A673 (cell line): ENCODE data around the gene SLC6A6. TPM values are rescaled to one million over a fixed set of nuclear protein-coding genes. Genes with fewer than 3 reads are reported as not detected.

Source experiments
- BruUV-seq: library from RNA; stranded (reverse); fragments of 400-500 nt; replicated peaks from 2 replicates; lab custom pipeline; 2021; lab: Mats Ljungman, UMichigan
- CTCF ChIA-PET: fragments of 300-600 bp; sonication (Branson Sonifier 250); formaldehyde crosslinking; loops from one replicate; lab custom pipeline; 2022; ENCODE audit warnings: antibody characterized with exemption; lab: Charles Lee
- POLR2A ChIA-PET: fragments of 300-600 bp; sonication (Branson Sonifier 250); formaldehyde crosslinking; loops from one replicate; lab custom pipeline; 2022; ENCODE audit warnings: antibody characterized with exemption; ENCODE audit not compliant: low non-redundant PET; lab: Charles Lee
- DNase-seq: peaks from one replicate; pipeline ENCODE4 v3.0.0-alpha.2; 2015; ENCODE audit warnings: low spot score
- H3K27ac ChIP-seq: fragments of 200-600 bp; sonication (generic); 2 replicates; pipeline ENCODE4 v1.5.1; 2016; ENCODE audit warnings: mixed run types, low read depth, mild to moderate bottlenecking, mixed read lengths, antibody characterized with exemption, low read length; ENCODE audit not compliant: poor library complexity, severe bottlenecking
- H3K27me3 ChIP-seq: fragments of 200-600 bp; sonication (generic); replicated peaks from 2 replicates; pipeline ENCODE4 v1.6.1; 2017; ENCODE audit warnings: mixed run types, low read depth, mild to moderate bottlenecking, mixed read lengths, antibody characterized with exemption, low read length; ENCODE audit not compliant: insufficient read depth, poor library complexity
- H3K36me3 ChIP-seq: fragments of 200-600 bp; sonication (generic); 2 replicates; pipeline ENCODE4 v1.6.1; 2016; ENCODE audit warnings: mixed run types, mild to moderate bottlenecking, mixed read lengths, antibody characterized with exemption, low read length; ENCODE audit not compliant: insufficient read depth, poor library complexity, severe bottlenecking
- H3K4me1 ChIP-seq: fragments of 200-600 bp; sonication (generic); 2 replicates; pipeline ENCODE4 v1.6.1; 2017; ENCODE audit warnings: mixed run types, mild to moderate bottlenecking, mixed read lengths, antibody characterized with exemption, low read length; ENCODE audit not compliant: insufficient read depth, poor library complexity, severe bottlenecking
- H3K4me3 ChIP-seq: fragments of 200-600 bp; sonication (generic); 2 replicates; pipeline ENCODE4 v1.5.1; 2016; ENCODE audit warnings: low read depth, mixed run types, mild to moderate bottlenecking, mixed read lengths, low read length; ENCODE audit not compliant: poor library complexity, severe bottlenecking
- H3K9me3 ChIP-seq: fragments of 200-600 bp; sonication (generic); 2 replicates; pipeline ENCODE4 v1.6.1; 2016; ENCODE audit warnings: mixed run types, low read depth, mild to moderate bottlenecking, mixed read lengths, antibody characterized with exemption, low read length; ENCODE audit not compliant: poor library complexity, severe bottlenecking
- EZH2 ChIP-seq: fragments of 200-600 bp; sonication (generic); IDR thresholded peaks from 2 replicates; pipeline ENCODE4 v1.6.1; 2017; ENCODE audit warnings: borderline replicate concordance, low read depth, mild to moderate bottlenecking, mixed read lengths, antibody characterized with exemption, low read length; ENCODE audit not compliant: poor library complexity, severe bottlenecking
- intact Hi-C: fragments of 100-400 bp; cut with micrococcal nuclease; formaldehyde crosslinking; loops from one replicate; pipeline ENCODE4 v1.10.0; 2022; ENCODE audit not compliant: unreplicated experiment
- total RNA-seq: library from RNA; stranded (reverse); gene quantifications from 2 replicates; pipeline ENCODE4 v1.2.3, GENCODE V29; 2021
- TF ChIP-seq, protein P1 (sequence below): fragments of 300-800, 200-600 bp; sonication (generic); conservative IDR thresholded peaks from 2 replicates; pipeline ENCODE4 v1.5.1; 2017; ENCODE audit warnings: low read depth, mild to moderate bottlenecking, antibody characterized with exemption, low read length, moderate library complexity, mixed read lengths

The SLC6A6 gene
- total RNA-seq, 1 experiment from 2014 or later = 55.1 TPM

DNA sequence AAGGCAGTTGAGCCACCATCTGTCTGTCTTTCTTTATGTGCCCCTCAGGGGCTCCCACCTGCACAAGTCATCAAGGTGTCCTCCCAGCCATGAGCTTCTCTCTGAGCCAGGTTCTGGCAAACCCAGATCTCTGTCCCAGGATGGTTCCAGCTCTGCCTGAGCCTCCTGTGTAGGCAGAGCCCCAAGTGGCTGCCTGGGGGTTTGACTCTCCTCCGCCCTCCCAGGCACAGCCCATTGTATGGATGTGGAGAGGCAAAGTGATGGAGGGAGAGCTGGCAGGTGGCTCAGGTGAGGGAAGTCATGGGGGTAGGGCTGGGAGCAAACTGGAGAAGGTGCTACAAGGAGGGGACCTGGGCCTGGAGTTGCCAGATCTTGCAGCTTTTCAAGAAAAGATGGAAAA is 80.9 kb downstream of the SLC6A6 start:
- H3K4me1 ChIP-seq = no peaks in the 10 kb centered on the region
- peaks cover 25% of the 10 kb centered on the region for H3K36me3 ChIP-seq
- no peak for DNase-seq
- intact Hi-C loops = no loop called here
- BruUV-seq = no TSS peak
- no peak overlapping the region for H3K27ac ChIP-seq
- ChIA-PET CTCF (no interaction called here), POLR2A (no interaction called here)
- H3K9me3 ChIP-seq = no peaks in the 10 kb centered on the region
- H3K4me3 ChIP-seq = no peak overlapping the region
- H3K27me3 ChIP-seq = no peaks in the 10 kb centered on the region
- no peak for TF ChIP-seq EZH2
- TF ChIP-seq, protein P1, sequence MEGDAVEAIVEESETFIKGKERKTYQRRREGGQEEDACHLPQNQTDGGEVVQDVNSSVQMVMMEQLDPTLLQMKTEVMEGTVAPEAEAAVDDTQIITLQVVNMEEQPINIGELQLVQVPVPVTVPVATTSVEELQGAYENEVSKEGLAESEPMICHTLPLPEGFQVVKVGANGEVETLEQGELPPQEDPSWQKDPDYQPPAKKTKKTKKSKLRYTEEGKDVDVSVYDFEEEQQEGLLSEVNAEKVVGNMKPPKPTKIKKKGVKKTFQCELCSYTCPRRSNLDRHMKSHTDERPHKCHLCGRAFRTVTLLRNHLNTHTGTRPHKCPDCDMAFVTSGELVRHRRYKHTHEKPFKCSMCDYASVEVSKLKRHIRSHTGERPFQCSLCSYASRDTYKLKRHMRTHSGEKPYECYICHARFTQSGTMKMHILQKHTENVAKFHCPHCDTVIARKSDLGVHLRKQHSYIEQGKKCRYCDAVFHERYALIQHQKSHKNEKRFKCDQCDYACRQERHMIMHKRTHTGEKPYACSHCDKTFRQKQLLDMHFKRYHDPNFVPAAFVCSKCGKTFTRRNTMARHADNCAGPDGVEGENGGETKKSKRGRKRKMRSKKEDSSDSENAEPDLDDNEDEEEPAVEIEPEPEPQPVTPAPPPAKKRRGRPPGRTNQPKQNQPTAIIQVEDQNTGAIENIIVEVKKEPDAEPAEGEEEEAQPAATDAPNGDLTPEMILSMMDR = no peak

DNA sequence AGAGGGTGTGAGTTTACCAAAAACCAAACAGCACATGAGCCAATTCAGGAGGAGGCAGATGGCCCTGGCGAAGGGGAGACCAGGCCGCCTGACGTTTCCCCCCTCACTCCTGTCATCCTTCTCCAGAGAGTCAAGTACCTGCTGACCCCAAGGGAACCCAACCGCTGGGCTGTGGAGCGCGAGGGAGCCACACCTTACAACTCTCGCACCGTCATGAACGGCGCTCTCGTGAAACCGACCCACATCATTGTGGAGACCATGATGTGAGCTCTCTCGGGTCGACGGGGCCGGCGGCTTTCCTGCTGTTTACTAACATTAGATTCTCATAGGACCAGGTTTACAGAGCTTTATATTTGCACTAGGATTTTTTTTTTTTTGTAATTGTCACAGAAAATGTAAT is 82.3 kb downstream of the SLC6A6 start:
- DNase-seq = no peak
- CTCF ChIA-PET = no interaction called here
- POLR2A ChIA-PET = no interaction called here
- no TSS peak for BruUV-seq
- intact Hi-C loops = no loop called here
- H3K27me3 ChIP-seq = no peaks in the 10 kb centered on the region
- peaks cover 20% of the 10 kb centered on the region for H3K36me3 ChIP-seq
- no peaks in the 10 kb centered on the region for H3K9me3 ChIP-seq
- H3K4me1 ChIP-seq = no peaks in the 10 kb centered on the region
- no peak overlapping the region for H3K4me3 ChIP-seq
- TF ChIP-seq, protein P1 = no peak
- no peak for TF ChIP-seq EZH2
- H3K27ac ChIP-seq = no peak overlapping the region

DNA sequence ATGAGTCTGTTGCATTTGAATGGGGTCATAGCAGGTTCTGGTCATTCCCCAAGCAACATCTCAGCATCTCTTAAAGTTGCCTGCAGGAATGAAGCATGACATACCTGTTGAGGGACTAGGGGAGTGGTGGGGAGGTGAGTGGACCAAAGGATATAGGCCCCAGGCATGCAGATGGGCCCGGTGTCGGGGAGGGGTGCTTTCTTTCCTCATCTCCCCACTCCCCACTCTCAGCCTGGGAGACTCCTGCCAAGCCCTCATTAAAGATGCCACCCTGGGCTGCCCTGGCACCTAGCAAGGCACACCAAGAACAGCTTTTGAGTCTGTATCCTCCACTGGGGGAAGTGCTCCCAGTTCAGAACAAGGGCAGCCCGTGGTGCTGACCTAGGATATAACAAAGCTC is 83.6 kb downstream of the SLC6A6 start:
- no TSS peak for BruUV-seq
- no peak for TF ChIP-seq EZH2
- TF ChIP-seq, protein P1 = no peak
- DNase-seq = no peak
- Histone ChIP-seq H3K27me3 (no peaks in the 10 kb centered on the region), H3K9me3 (no peaks in the 10 kb centered on the region), H3K4me1 (no peaks in the 10 kb centered on the region), H3K4me3 (no peak overlapping the region), H3K36me3 (peaks cover 15% of the 10 kb centered on the region), H3K27ac (no peak overlapping the region)
- intact Hi-C loops = no loop called here
- ChIA-PET CTCF (no interaction called here), POLR2A (no interaction called here)
